GM21367 (cell line): ENCODE results near the gene DCST1.

Experiments used
- ATAC-seq: cut with Tn5 transposase; IDR thresholded peaks from one replicate; pipeline ENCODE4 v1.9.1; 2021; ENCODE audit not compliant: unreplicated experiment

Gene DCST1

DNA sequence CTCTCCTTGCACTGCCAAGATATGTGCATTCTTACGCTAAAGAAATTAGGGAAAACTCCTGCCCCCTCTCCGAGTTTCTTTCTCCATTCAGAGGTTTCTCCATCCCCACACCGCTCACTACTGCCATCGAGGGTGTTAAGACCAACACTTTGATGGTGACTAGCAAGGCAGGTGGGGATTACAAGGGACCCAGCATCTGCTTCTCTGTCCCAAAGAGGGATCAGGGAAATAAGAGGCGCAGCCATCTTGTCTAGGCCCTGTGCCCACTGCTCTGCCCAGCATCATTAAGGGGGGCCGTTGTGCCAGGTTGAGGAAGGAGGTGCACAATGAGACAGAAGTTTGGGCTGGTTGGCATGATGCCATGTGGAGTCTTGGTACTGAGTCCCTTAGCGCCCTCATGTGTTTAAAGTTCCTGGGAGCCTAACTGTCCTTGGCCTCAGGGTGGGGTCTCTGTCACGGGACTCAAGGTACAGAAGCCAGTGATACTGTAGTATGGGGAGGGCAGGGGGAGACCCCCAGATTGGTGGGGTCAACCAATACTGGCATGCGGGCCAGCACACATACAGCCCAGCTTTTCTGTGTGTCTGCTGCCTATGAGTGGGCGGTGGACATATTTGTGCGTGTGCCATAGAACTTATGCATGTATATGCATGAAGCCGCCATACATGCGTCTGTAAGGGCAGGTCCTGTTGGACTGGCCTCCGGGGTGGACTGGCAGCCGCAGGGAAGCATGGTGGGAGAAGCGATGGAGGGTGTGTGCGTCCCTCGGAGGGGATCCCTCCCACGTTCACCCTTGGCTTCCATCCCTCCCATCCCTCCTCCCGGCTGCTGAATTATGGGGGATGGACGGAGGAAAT lies 50.5 kb downstream of the DCST1 start:
- ATAC-seq = no peak

DNA sequence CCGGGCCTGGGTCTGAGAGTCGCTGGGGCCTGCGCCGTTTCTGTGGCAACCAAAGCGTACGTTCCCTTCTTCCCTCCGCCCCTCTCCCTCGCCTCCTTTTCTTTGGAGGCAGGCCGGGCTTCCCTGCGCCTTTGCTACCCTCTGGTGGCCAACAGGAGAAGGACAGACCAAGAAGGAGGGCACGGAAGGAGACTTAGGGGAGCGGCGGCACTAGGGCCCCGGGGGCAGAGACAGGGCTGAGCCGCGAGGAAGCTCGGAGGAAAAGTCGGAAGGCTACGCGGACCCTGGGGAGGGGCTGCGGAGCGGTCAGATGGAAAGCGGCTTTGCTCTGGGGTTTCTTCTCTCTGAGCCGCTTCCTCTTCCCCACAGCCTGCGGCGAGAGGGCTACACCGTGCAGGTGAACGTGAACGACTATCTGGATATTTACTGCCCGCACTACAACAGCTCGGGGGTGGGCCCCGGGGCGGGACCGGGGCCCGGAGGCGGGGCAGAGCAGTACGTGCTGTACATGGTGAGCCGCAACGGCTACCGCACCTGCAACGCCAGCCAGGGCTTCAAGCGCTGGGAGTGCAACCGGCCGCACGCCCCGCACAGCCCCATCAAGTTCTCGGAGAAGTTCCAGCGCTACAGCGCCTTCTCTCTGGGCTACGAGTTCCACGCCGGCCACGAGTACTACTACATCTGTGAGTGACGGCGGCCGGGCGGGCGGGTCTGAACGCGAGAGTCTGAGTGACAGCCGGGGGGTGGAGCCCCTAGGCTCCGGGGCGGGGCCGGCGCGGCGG lies 51.3 kb downstream of the DCST1 start:
- peak; percentile 58 for ATAC-seq

DNA sequence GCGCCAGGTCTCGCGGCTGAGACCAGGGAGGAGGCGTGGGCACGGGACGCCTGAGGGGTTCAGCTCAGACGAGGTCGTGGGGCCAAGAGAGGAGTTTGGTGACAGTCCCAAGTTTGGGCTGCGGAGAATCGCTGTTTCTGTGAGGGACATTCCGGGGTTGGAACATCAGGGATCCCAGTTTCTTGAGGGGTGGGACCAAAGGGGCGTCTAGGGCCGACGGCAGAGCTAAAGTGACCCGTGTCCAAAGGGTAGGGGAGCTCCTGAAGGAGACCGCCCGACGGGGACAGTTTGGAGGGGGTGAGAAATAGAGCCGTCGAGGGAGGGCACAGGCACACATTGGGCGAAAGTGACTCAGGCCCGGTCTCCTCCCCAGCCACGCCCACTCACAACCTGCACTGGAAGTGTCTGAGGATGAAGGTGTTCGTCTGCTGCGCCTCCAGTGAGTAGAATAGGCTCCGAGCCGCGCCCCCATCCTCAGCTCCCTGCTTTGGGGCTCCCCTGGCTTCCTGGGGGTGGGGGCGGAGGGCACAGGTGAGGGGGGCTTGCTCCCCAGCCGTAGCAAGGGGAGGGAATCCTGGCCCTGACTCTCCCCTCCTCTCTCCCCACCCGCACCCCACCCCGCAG lies 52.0 kb downstream of the DCST1 start:
- ATAC-seq = no peak

DNA sequence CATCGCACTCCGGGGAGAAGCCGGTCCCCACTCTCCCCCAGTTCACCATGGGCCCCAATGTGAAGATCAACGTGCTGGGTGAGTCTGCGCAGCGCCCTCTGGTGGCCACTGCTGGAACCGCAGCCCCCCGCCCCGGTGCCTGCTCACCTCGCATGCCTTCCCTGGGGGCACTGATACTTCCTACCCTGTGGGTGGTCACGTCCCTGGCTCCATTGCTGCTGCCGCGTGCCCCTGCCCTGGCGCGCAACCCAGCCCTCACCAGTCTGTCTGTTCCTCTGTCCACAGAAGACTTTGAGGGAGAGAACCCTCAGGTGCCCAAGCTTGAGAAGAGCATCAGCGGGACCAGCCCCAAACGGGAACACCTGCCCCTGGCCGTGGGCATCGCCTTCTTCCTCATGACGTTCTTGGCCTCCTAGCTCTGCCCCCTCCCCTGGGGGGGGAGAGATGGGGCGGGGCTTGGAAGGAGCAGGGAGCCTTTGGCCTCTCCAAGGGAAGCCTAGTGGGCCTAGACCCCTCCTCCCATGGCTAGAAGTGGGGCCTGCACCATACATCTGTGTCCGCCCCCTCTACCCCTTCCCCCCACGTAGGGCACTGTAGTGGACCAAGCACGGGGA lies 52.6 kb downstream of the DCST1 start:
- no peak for ATAC-seq

DNA sequence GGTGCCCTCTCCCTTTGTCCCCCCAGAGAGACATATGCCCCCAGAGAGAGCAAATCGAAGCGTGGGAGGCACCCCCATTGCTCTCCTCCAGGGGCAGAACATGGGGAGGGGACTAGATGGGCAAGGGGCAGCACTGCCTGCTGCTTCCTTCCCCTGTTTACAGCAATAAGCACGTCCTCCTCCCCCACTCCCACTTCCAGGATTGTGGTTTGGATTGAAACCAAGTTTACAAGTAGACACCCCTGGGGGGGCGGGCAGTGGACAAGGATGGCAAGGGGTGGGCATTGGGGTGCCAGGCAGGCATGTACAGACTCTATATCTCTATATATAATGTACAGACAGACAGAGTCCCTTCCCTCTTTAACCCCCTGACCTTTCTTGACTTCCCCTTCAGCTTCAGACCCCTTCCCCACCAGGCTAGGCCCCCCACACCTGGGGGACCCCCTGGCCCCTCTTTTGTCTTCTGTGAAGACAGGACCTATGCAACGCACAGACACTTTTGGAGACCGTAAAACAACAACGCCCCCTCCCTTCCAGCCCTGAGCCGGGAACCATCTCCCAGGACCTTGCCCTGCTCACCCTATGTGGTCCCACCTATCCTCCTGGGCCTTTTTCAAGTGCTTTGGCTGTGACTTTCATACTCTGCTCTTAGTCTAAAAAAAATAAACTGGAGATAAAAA lies 53.4 kb downstream of the DCST1 start:
- no peak for ATAC-seq

DNA sequence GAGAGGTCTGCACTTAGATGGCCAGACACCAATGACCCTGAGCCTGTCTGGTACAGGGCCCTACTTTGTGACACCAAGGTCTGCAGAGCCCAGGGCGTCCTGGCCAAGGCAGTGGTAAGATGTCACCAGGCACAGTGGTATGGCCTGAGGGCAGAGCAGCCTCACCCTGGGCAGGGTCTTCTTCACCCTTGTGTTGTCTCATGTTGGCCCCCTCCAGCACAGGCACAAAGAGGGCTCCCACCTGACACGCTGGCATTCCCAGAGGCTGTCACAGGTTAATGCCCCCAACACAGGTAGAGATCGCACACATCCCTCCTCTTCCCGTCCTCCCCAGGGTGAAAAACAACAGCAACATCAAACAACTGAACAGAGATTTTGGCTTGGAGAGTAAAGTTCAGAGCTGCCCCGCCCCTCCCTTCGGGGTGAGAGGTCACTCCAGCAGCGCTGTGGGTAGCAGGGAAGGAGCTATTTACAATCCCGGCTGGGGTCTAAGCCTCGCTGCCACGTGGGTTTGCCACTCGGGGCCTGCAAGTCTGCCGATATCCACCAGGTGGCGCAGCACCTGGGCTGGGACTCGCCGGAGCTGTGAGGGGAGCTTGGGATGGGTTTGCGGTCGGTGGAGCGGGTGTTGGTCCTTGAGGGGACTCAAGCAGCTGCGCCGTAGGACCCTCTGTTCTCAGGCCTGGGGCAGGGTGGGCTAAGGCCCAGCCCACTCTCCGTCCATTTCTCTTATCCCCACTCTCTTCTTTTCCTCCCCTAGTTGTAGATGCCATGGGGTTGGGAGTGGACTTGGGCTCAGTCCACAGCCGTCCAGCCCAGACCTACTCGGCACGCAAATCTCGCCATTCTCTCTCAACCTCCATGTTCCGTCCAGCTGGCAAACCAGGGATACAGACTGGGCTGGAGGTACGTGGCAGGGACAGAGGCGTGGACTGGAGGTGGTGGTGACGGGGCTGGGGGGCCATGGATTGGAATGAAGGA lies 57.7 kb downstream of the DCST1 start:
- no peak for ATAC-seq

DNA sequence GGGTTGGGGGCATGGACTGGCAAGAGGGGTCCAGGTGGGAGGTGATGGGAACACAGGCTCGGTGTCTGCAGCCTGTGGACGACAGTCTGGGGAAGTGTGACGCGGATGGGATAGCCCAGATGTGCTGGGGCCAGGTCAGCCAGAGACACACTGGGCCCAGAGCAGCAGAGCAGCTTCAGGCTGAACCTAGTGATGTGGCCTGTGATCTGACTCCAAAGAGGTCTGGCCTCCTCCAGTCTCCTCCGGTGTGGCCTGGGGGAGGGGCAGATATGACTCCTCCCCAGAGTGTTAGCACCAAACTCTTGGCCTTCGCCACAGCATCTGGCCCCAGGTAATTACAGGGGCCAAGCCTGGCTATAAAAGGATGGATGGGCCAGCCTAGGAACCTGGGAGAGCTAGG lies 58.5 kb downstream of the DCST1 start:
- no peak for ATAC-seq

DNA sequence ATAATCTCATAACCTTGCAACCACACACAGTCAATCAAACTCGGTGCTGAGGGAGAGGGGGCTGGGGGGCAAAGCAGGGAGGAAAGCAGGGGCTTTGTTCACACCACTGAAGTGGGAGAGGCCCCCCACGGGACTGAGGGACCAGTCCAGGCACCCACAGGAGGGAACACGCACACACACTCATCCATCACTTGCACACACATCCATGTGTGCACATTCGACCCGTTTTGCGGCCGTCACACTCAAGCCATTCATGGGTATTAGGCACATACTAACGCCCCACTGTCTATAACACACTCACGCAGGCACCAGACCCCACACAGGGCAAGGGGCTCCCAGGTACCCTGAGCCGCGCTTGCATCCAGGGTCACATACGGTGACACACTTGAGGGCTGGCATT lies 59.0 kb downstream of the DCST1 start:
- ATAC-seq = no peak

DNA sequence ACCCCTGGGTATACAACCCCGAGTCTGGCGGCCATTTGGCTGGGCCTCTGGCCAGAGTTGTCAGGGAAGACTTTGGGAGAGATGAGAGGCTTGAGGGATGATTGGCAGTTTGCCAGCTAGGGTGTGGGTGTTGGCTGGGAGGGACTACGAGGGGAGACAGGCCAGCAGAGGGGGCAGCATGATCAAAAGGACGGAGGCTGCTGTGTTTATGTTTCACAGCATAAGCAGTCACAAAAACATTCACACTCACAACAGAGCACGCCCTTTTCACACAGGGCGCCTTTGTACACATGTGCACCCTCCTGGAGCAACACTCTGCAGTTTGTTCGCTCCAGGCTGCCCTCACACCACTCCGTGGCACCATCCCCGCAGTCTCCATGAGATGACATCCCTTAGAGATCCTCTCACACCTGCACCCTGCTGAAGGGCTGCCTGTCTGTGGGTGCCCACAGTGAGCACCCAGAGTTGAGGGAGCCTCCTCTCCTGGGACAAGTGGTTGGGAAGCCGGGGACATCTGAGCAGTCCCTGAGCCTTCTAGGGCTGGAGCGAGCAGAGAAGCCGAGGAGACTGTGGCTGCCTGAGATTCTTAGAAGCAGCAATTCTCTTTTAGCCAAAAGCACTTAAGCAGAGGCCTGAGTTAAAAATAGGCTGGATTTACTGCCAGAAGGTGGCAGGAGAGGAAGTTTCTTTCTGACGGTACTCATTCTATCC lies 60.4 kb downstream of the DCST1 start:
- no peak for ATAC-seq

DNA sequence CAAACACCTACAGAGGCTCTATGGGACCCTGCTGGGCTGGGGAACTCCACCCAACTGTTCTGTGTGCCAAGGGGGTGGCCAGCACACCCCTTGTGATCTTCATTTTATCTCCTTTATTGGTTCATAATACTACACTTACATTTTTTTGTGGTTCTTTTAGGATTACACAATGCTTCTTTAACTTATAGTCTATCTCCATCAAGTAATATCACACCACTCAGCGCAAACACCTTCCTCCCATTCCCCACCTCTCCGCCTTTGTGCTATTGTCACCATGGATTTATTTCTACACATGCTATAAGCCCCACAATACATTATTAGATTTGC lies 61.0 kb downstream of the DCST1 start:
- no peak for ATAC-seq

DNA sequence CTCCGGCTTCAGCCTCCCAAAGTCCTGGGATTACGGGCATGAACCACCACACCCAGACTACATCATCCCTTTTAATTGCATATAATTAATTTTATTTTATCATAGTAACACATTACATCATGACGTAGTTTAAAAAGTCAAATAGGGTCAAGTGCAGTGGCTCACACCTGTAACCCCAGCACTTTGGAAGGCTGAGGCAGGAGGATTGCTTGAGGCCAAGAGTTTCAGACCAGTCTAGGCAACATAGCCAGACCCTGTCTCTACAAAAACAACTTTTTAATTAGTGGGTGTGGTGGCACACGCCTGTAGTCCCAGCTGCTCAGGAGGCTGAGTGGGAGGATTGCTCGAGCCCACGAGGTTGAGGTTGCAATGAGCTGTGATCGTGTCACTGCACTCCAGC lies 65.7 kb downstream of the DCST1 start:
- ATAC-seq = no peak
